Endothelial cell (in vitro differentiated cells): ENCODE results near the gene GDPD5. TPM values are rescaled to one million over a fixed set of nuclear protein-coding genes. Genes with fewer than 3 reads are reported as not detected.

Source experiments
- DNase-seq: peaks from one replicate; pipeline ENCODE4 v3.0.0; 2021; ENCODE audit warnings: low spot score
- H3K27ac Mint-ChIP-seq: one replicate; pipeline ENCODE4 v1.8.0; 2021; ENCODE audit warnings: mixed read lengths, inconsistent platforms; ENCODE audit not compliant: unreplicated experiment
- H3K27me3 Mint-ChIP-seq: one replicate; pipeline ENCODE4 v1.8.0; 2021; ENCODE audit warnings: mild to moderate bottlenecking, moderate library complexity, mixed read lengths, inconsistent platforms; ENCODE audit not compliant: unreplicated experiment
- H3K36me3 Mint-ChIP-seq: one replicate; pipeline ENCODE4 v1.8.0; 2021; ENCODE audit warnings: mild to moderate bottlenecking, low read depth, mixed read lengths, inconsistent platforms; ENCODE audit not compliant: unreplicated experiment
- H3K4me1 Mint-ChIP-seq: one replicate; pipeline ENCODE4 v1.8.0; 2021; ENCODE audit warnings: mild to moderate bottlenecking, mixed read lengths, inconsistent platforms; ENCODE audit not compliant: unreplicated experiment
- H3K4me3 Mint-ChIP-seq: one replicate; pipeline ENCODE4 v1.8.0; 2021; ENCODE audit warnings: mild to moderate bottlenecking, mixed read lengths, inconsistent platforms; ENCODE audit not compliant: unreplicated experiment
- H3K9me3 Mint-ChIP-seq: one replicate; pipeline ENCODE4 v1.8.0; 2021; ENCODE audit warnings: mixed read lengths, inconsistent platforms; ENCODE audit not compliant: unreplicated experiment
- CTCF ChIP-seq: fragments of 200-600 bp; sonication (generic); IDR thresholded peaks from one replicate; pipeline ENCODE4 v1.5.0; 2021; ENCODE audit warnings: antibody characterized with exemption; ENCODE audit not compliant: unreplicated experiment
- total RNA-seq: library from RNA; stranded (reverse); fragmentation: NEBNext Ultra II Directional; extraction: Animal tissue kit (Norgen Biotek cat#: 25700); gene quantifications from one replicate; pipeline ENCODE4 v1.2.1, GENCODE V29; 2021; ENCODE audit not compliant: unreplicated experiment

The GDPD5 gene
- total RNA-seq, 1 donor from 2014 or later = 674 TPM

- Mint-ChIP-seq H3K36me3 (peaks cover 67% of the 10 kb centered on the region), H3K4me3 (peak overlapping the region; percentile 63), H3K27me3 (peaks cover 51% of the 10 kb centered on the region), H3K9me3 (no peaks in the 10 kb centered on the region), H3K27ac (no peak overlapping the region), H3K4me1 (peaks cover 42% of the 10 kb centered on the region)
- no peak for TF ChIP-seq CTCF
- no peak for DNase-seq
Observed at GRCh38 chr11:75436806-75437205, 88.9 kb downstream of the GDPD5 start.

- H3K36me3 Mint-ChIP-seq = peaks cover 72% of the 10 kb centered on the region
- DNase-seq = no peak
- no peak overlapping the region for H3K27ac Mint-ChIP-seq
- TF ChIP-seq CTCF = no peak
- peak overlapping the region; percentile 15 for H3K4me3 Mint-ChIP-seq
- peaks cover 62% of the 10 kb centered on the region for H3K27me3 Mint-ChIP-seq
- H3K9me3 Mint-ChIP-seq = no peaks in the 10 kb centered on the region
- peaks cover 50% of the 10 kb centered on the region for H3K4me1 Mint-ChIP-seq
Observed at GRCh38 chr11:75435571-75435925, 90.2 kb downstream of the GDPD5 start.

GRCh38 chr11:75434886-75435570, 90.7 kb downstream of the GDPD5 start:
- no peak for TF ChIP-seq CTCF
- Mint-ChIP-seq H3K36me3 (peaks cover 70% of the 10 kb centered on the region), H3K4me1 (peaks cover 46% of the 10 kb centered on the region), H3K4me3 (peak overlapping the region; percentile 62), H3K27me3 (peaks cover 60% of the 10 kb centered on the region), H3K27ac (peak overlapping the region; percentile 67), H3K9me3 (no peaks in the 10 kb centered on the region)
- DNase-seq = no peak

GRCh38 chr11:75434051-75434450, 91.7 kb downstream of the GDPD5 start:
- Mint-ChIP-seq H3K4me3 (no peak overlapping the region), H3K27ac (no peak overlapping the region), H3K9me3 (no peaks in the 10 kb centered on the region), H3K4me1 (peaks cover 45% of the 10 kb centered on the region), H3K27me3 (peaks cover 60% of the 10 kb centered on the region), H3K36me3 (peaks cover 70% of the 10 kb centered on the region)
- TF ChIP-seq CTCF = no peak
- no peak for DNase-seq

- Mint-ChIP-seq H3K4me3 (no peak overlapping the region), H3K27ac (peak overlapping the region; percentile 43), H3K36me3 (peaks cover 69% of the 10 kb centered on the region), H3K27me3 (peaks cover 60% of the 10 kb centered on the region), H3K4me1 (peaks cover 44% of the 10 kb centered on the region), H3K9me3 (no peaks in the 10 kb centered on the region)
- TF ChIP-seq CTCF = no peak
- DNase-seq = no peak
Observed at GRCh38 chr11:75433443-75433842, 92.3 kb downstream of the GDPD5 start.
